ENCODE measurements around the gene TEX53.

DNA sequence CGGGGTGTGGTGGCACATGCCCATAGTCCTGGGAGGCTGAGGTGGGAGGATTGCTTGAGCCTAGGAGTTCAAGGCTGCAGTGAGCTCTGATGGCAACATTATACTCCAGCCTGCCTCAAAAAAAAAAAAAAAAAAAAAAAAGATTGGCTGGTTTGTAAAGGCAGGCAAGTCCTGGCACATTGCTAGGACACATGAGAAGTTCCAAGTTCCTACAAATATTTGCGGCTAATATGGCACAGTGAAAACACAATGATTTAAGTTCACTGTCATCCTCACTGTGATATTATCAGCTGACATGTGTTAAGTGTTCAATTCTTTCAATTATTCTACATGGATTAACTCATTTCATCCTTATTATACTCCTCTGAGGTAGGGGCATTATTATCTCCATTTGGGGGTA lies 26.4 kb downstream of the TEX53 start:
- TF ChIP-seq, protein P1, sequence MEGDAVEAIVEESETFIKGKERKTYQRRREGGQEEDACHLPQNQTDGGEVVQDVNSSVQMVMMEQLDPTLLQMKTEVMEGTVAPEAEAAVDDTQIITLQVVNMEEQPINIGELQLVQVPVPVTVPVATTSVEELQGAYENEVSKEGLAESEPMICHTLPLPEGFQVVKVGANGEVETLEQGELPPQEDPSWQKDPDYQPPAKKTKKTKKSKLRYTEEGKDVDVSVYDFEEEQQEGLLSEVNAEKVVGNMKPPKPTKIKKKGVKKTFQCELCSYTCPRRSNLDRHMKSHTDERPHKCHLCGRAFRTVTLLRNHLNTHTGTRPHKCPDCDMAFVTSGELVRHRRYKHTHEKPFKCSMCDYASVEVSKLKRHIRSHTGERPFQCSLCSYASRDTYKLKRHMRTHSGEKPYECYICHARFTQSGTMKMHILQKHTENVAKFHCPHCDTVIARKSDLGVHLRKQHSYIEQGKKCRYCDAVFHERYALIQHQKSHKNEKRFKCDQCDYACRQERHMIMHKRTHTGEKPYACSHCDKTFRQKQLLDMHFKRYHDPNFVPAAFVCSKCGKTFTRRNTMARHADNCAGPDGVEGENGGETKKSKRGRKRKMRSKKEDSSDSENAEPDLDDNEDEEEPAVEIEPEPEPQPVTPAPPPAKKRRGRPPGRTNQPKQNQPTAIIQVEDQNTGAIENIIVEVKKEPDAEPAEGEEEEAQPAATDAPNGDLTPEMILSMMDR (IDR thresholded peaks at IDR 0.05; ENCODE audit: low read length): no peak
- TF ChIP-seq EZH2 (optimal IDR thresholded peaks at IDR 0.05; ENCODE audit: low read depth, low read length): no peak
